Liver (tissue), 9 donors: Measurements from ENCODE around the gene KAZN. TPM values are rescaled to one million over a fixed set of nuclear protein-coding genes. Genes with fewer than 3 reads are reported as not detected.

Source experiments
- DNase-seq: peaks from one replicate; pipeline ENCODE4 v3.0.0-alpha.2; 2017; ENCODE audit warnings: low spot score
- H3K27ac ChIP-seq, 2 donors: one replicate each; pipeline ENCODE4 v1.7.0; 2013; ENCODE audit warnings: inconsistent platforms in 2 of 2, low read length in 2 of 2, control low read depth in 1 of 2, low read depth in 1 of 2, mild to moderate bottlenecking in 1 of 2
- H3K27me3 ChIP-seq, 4 donors: one replicate each; pipeline versions ENCODE4 v1.6.1 to v1.7.0; 2013; ENCODE audit warnings: low read length in 3 of 4, inconsistent platforms in 1 of 4, mild to moderate bottlenecking in 1 of 4, moderate library complexity in 1 of 4; ENCODE audit not compliant: control insufficient read depth in 4 of 4, insufficient read depth in 4 of 4
- H3K36me3 ChIP-seq, 4 donors: one replicate each; pipeline versions ENCODE4 v1.6.1 to v1.7.0; 2013; ENCODE audit warnings: low read length in 3 of 4, mild to moderate bottlenecking in 3 of 4, low read depth in 1 of 4, moderate library complexity in 1 of 4; ENCODE audit not compliant: control insufficient read depth in 4 of 4, insufficient read depth in 3 of 4
- H3K4me1 ChIP-seq, 4 donors: one replicate each; pipeline versions ENCODE4 v1.6.1 to v1.7.0; 2013; ENCODE audit warnings: low read length in 3 of 4, mild to moderate bottlenecking in 3 of 4, moderate library complexity in 1 of 4; ENCODE audit not compliant: control insufficient read depth in 4 of 4, insufficient read depth in 4 of 4
- H3K4me3 ChIP-seq, 3 donors: one replicate each; pipeline versions ENCODE4 v1.6.1 to v1.7.0; 2013; ENCODE audit warnings: low read length in 3 of 3, control low read depth in 1 of 3, low read depth in 1 of 3, mild to moderate bottlenecking in 1 of 3
- H3K9ac ChIP-seq, 2 donors: one replicate each; pipeline ENCODE4 v1.7.0; 2013; ENCODE audit warnings: low read length in 2 of 2, mild to moderate bottlenecking in 2 of 2, moderate library complexity in 2 of 2, control low read depth in 1 of 2, low read depth in 1 of 2
- H3K9me3 ChIP-seq, 4 donors: one replicate each; pipeline versions ENCODE4 v1.6.1 to v1.7.0; 2013; ENCODE audit warnings: low read length in 3 of 4; ENCODE audit not compliant: control insufficient read depth in 4 of 4
- ATF3 ChIP-seq: IDR thresholded peaks from 2 replicates; pipeline ENCODE4 v1.6.1; 2016; ENCODE audit warnings: antibody characterized with exemption
- CTCF ChIP-seq: fragments of 150-350 bp; IDR thresholded peaks from 2 replicates; pipeline ENCODE4 v1.5.1; 2017; ENCODE audit warnings: improper control_type of control experiment, low read depth, low read length; ENCODE audit not compliant: missing input control
- EGR1 ChIP-seq, 2 donors: IDR thresholded peaks; 2 replicates each; pipeline ENCODE4 v1.6.1; 2016 to 2018; ENCODE audit warnings: antibody characterized with exemption in 2 of 2, low read depth in 2 of 2
- FOXA1 ChIP-seq: IDR thresholded peaks from 2 replicates; pipeline ENCODE4 v1.6.1; 2016; ENCODE audit warnings: antibody characterized with exemption
- FOXA2 ChIP-seq: IDR thresholded peaks from 2 replicates; pipeline ENCODE4 v1.6.1; 2016; ENCODE audit warnings: antibody characterized with exemption
- GABPA ChIP-seq, 2 donors: IDR thresholded peaks in 1 of 2; conservative IDR thresholded peaks in 1 of 2; 2 replicates each; pipeline ENCODE4 v1.6.1; 2016; ENCODE audit warnings: antibody characterized with exemption in 2 of 2, mild to moderate bottlenecking in 1 of 2, moderate library complexity in 1 of 2
- HNF4A ChIP-seq, 2 donors: conservative IDR thresholded peaks; 2 replicates each; pipeline ENCODE4 v1.6.1; 2016; ENCODE audit warnings: antibody characterized with exemption in 2 of 2, mild to moderate bottlenecking in 2 of 2
- HNF4G ChIP-seq: IDR thresholded peaks from 2 replicates; pipeline ENCODE4 v1.6.1; 2016; ENCODE audit warnings: antibody characterized with exemption
- JUND ChIP-seq, 2 donors: IDR thresholded peaks; 2 replicates each; pipeline ENCODE4 v1.6.1; 2016; ENCODE audit warnings: antibody characterized with exemption in 2 of 2
- MAX ChIP-seq: IDR thresholded peaks from 2 replicates; pipeline ENCODE4 v1.6.1; 2016; ENCODE audit warnings: antibody characterized with exemption
- NR2F2 ChIP-seq: IDR thresholded peaks from 2 replicates; pipeline ENCODE4 v1.6.1; 2016; ENCODE audit warnings: antibody characterized with exemption
- RAD21 ChIP-seq, 2 donors: IDR thresholded peaks; 2 replicates each; pipeline ENCODE4 v1.6.1; 2016; ENCODE audit warnings: antibody characterized with exemption in 2 of 2, mild to moderate bottlenecking in 2 of 2
- REST ChIP-seq: IDR thresholded peaks from 2 replicates; pipeline ENCODE4 v1.6.1; 2016; ENCODE audit warnings: antibody characterized with exemption, mild to moderate bottlenecking
- RXRA ChIP-seq, 2 donors: IDR thresholded peaks; 2 replicates each; pipeline ENCODE4 v1.6.1; 2017 to 2018; ENCODE audit warnings: antibody characterized with exemption in 2 of 2, mild to moderate bottlenecking in 1 of 2
- SP1 ChIP-seq: IDR thresholded peaks from 2 replicates; pipeline ENCODE4 v1.6.1; 2018; ENCODE audit warnings: antibody characterized with exemption, mild to moderate bottlenecking
- TAF1 ChIP-seq: conservative IDR thresholded peaks from 2 replicates; pipeline ENCODE4 v1.6.1; 2016; ENCODE audit warnings: antibody characterized with exemption, mild to moderate bottlenecking
- YY1 ChIP-seq: IDR thresholded peaks from 2 replicates; pipeline ENCODE4 v1.6.1; 2016; ENCODE audit warnings: antibody characterized with exemption, mild to moderate bottlenecking
- ZBTB33 ChIP-seq: IDR thresholded peaks from 2 replicates; pipeline ENCODE4 v1.6.1; 2016; ENCODE audit warnings: antibody characterized with exemption
- WGBS: extraction: QIAGEN DNeasy Blood & Tissue Kit; methylation state at CpG from one replicate; pipeline ENCODE4 v1.1.7; 2013; 5-methylcytosine and 5-hydroxymethylcytosine counted together
- polyA plus RNA-seq, 2 donors: library from polyadenylated mRNA; stranded (reverse) in 1 of 2; unstranded in 1 of 2; fragments of 200-250 nt in 1 of 2; fragments of >200 nt in 1 of 2; fragmentation: Nextera tagmentation in 1 of 2; extraction: Ambion mirVana in 1 of 2; gene quantifications; one replicate each; pipeline versions ENCODE4 v1.2.1 to v1.2.3, GENCODE V29; 2013 to 2015
- total RNA-seq, 2 donors: library from RNA; depleted of rRNA; stranded (reverse); fragments of >200 nt; gene quantifications; one replicate each; pipeline ENCODE4 v1.2.3, GENCODE V29; 2014
- donor health status: healthy.
- donor health status: healthy.
- donor health status: healthy.
- donor health status: healthy.
- donor health status: healthy.

Gene KAZN
- total and polyA plus RNA-seq, 4 donors: 1.9 to 6.9 (median 2.4) TPM

GRCh38 chr1:14636897-14637632 is 38.6 kb downstream of the KAZN start (continued):
- TF ChIP-seq ATF3 (no peak), FOXA1 (no peak), RXRA (IDR thresholded peaks at IDR 0.05) (no peak), HNF4A (conservative IDR thresholded peaks at IDR 0.05) (no peak)

- TF ChIP-seq ATF3: no peak
- TF ChIP-seq RXRA (IDR thresholded peaks at IDR 0.05): no peak
- no peak for TF ChIP-seq TAF1
- no peak for TF ChIP-seq EGR1 (IDR thresholded peaks at IDR 0.05; ENCODE audit: low read depth in 2 of 2)
- no peak for TF ChIP-seq NR2F2
- no peak for TF ChIP-seq JUND (IDR thresholded peaks at IDR 0.05)
- no peak for TF ChIP-seq FOXA2
- TF ChIP-seq FOXA1: no peak
- no peak for TF ChIP-seq ZBTB33
- no peak for TF ChIP-seq GABPA (IDR thresholded peaks at IDR 0.05 in 1 of 2, conservative IDR thresholded peaks at IDR 0.05 in 1 of 2)
- no peak for TF ChIP-seq HNF4G
- TF ChIP-seq RAD21 (IDR thresholded peaks at IDR 0.05): no peak
- TF ChIP-seq YY1: no peak
- no peak for TF ChIP-seq REST
- TF ChIP-seq SP1: no peak
- TF ChIP-seq CTCF: no peak
- TF ChIP-seq HNF4A (conservative IDR thresholded peaks at IDR 0.05): no peak
- no peak for TF ChIP-seq MAX
- no peak overlapping the region for H3K27ac ChIP-seq
These were observed 41.0 kb downstream of the KAZN start for GRCh38 chr1:14639291-14640050.

More at GRCh38 chr1:14639291-14640050, 41.0 kb downstream of the KAZN start:
- Histone ChIP-seq H3K4me1 (no peaks in the 10 kb centered on the region), H3K36me3 (no peaks in the 10 kb centered on the region), H3K4me3 (no peak overlapping the region), H3K9ac (no peak overlapping the region), H3K9me3 (peaks cover 0 to 3% (median 0%) of the 10 kb centered on the region in 4 donors), H3K27me3 (no peaks in the 10 kb centered on the region)
- WGBS: 63% methylated on average over 15 of the region's 15 CpGs
- DNase-seq: no peak
